ENCODE data around the gene SMC3.

SMC3 gene

GRCh38 chr10:110646417-110647135 lies 79.1 kb downstream of the SMC3 start:
- DNase-seq (ENCODE audit: low read depth in 2 of 2): no peak

GRCh38 chr10:110647136-110647430 lies 79.6 kb downstream of the SMC3 start:
- DNase-seq (ENCODE audit: low read depth in 2 of 2): no peak

- DNase-seq (ENCODE audit: low read depth in 2 of 2): no peak
These were observed 81.3 kb downstream of the SMC3 start for GRCh38 chr10:110648692-110649346.

GRCh38 chr10:110649347-110650264 lies 82.1 kb downstream of the SMC3 start:
- DNase-seq (ENCODE audit: low read depth in 2 of 2): no peak

- no peak for DNase-seq (ENCODE audit: low read depth in 2 of 2)
These were observed 82.8 kb downstream of the SMC3 start for GRCh38 chr10:110650265-110650668.

GRCh38 chr10:110651044-110651958 lies 83.8 kb downstream of the SMC3 start:
- DNase-seq (ENCODE audit: low read depth in 2 of 2): no peak

GRCh38 chr10:110652475-110653118 lies 85.1 kb downstream of the SMC3 start:
- DNase-seq (ENCODE audit: low read depth in 2 of 2): no peak

All from stimulated activated CD4-positive, alpha-beta T cell treated with anti-CD3 and anti-CD28 coated beads, Interleukin-1b, Interleukin-23, amount 100 ng/mL, for 4 hours (primary cell).